ENCODE data around the gene ISG15. TPM values are rescaled to one million over a fixed set of nuclear protein-coding genes. Genes with fewer than 3 reads are reported as not detected.
A peak's percentile ranks its signal among the peaks of the same experiment; 100 is the strongest.

The ISG15 gene
- total and polyA plus RNA-seq, 9 of the 15 experiments (the other 6 are each of a cell fraction or from before 2014, with no cell fraction given), result 0.40 to 58.3 (median 12.2) TPM

GRCh38 chr1:1041092-1041523 is 27.8 kb downstream of the ISG15 start (continued):
- TF ChIP-seq ZNF347 (CRISPR knock-in tag; IDR thresholded peaks at IDR 0.05; ENCODE audit: low read depth) (no peak), FOXP1 (CRISPR knock-in tag; IDR thresholded peaks at IDR 0.05) (no peak), MBD1 (CRISPR knock-in tag; IDR thresholded peaks at IDR 0.05) (peak; percentile 49; the same call in 1 of the 2 replicates), ZFP1 (CRISPR knock-in tag; IDR thresholded peaks at IDR 0.05) (no peak)

- Histone ChIP-seq H3K36me3 (ENCODE audit: control insufficient read depth, insufficient read depth, low read length) (peaks cover 55% of the 10 kb centered on the region; the same call in 2 of the 3 replicates), H3K79me2 (ENCODE audit: control insufficient read depth, insufficient read depth, low read length) (no peaks in the 10 kb centered on the region; the same call in 2 of the 3 replicates), H2AFZ (ENCODE audit: low read depth, low read length) (no peak overlapping the region), H3K9me1 (ENCODE audit: control insufficient read depth, insufficient read depth, low read length) (no peaks in the 10 kb centered on the region), H3K9me3 (replicated peaks; ENCODE audit: control insufficient read depth, insufficient read depth, low read depth, low read length) (no peaks in the 10 kb centered on the region), H3K4me3 (no peak overlapping the region), H3K4me1 (replicated peaks in 1 of 2; ENCODE audit: control insufficient read depth in 2 of 2, insufficient read depth in 2 of 2, low read length in 2 of 2) (peaks cover 8 to 80% of the 10 kb centered on the region in 2 experiments; a peak in 4 of 5 replicates), H4K20me1 (replicated peaks; ENCODE audit: control insufficient read depth, insufficient read depth, low read length) (peaks cover 18% of the 10 kb centered on the region), H3K27me3 (ENCODE audit: control insufficient read depth in 2 of 2, insufficient read depth in 2 of 2, low read length in 2 of 2) (no peaks in the 10 kb centered on the region), H3K27ac (ENCODE audit: extremely low read depth, low read depth, low read length) (no peak overlapping the region), H3K9ac (ENCODE audit: insufficient read depth in 1 of 2, low read depth in 2 of 2, low read length in 2 of 2) (no peak overlapping the region), H3K4me2 (ENCODE audit: insufficient read depth, low read length) (no peak overlapping the region)
- ATAC-seq (no peak), DNase-seq (ENCODE audit: extremely low read depth in 1 of 4, low spot score in 3 of 4) (no peak), FAIRE-seq (no peak)
- ChIA-PET POLR2A (interaction anchor here (0.6 kb wide), 1 partner anchor 12 kb away, joined by 3 read pairs; no protein-coding TSS in a partner anchor), CTCF (ENCODE audit: low intra/inter-chr PET ratio) (no interaction called here)
- in situ Hi-C loops (cut with MboI), result no loop called here
- WGBS (ENCODE audit: insufficient coverage, low coverage, missing lambda C conversion rate), result 95% methylated on average over 15 of the region's 25 CpGs
- TF ChIP-seq L3MBTL2 (IDR thresholded peaks at IDR 0.05) (no peak), DIDO1 (tag; IDR thresholded peaks at IDR 0.05; ENCODE audit: low read depth) (no peak), POLR2G (IDR thresholded peaks at IDR 0.05; ENCODE audit: low read depth, low read length) (peak; percentile 25; the same call in 1 of the 2 replicates), THAP7 (CRISPR knock-in tag; IDR thresholded peaks at IDR 0.05) (no peak), ARID3B (CRISPR knock-in tag; IDR thresholded peaks at IDR 0.05; ENCODE audit: borderline replicate concordance) (no peak), RBM14 (IDR thresholded peaks at IDR 0.05; ENCODE audit: borderline replicate concordance, insufficient read depth, low read depth, low read length) (0 out of 2 replicates have a peak, but pooled peaks have one; percentile 16), HNRNPL (IDR thresholded peaks at IDR 0.05; ENCODE audit: low read depth, low read length) (0 out of 2 replicates have a peak, but pooled peaks have one; percentile 1), ZNF282 (CRISPR knock-in tag; IDR thresholded peaks at IDR 0.05) (0 out of 2 replicates have a peak, but pooled peaks have one; percentile 24), CTBP1 (IDR thresholded peaks at IDR 0.05; ENCODE audit: borderline replicate concordance) (no peak), CREB5 (CRISPR knock-in tag; IDR thresholded peaks at IDR 0.05) (no peak)
- intact Hi-C loops (cut with micrococcal nuclease), result no loop called here
- no TSS peak for BruUV-seq (replicated peaks)
Observed at GRCh38 chr1:1041873-1042272, 28.6 kb downstream of the ISG15 start.
